Measurements from ENCODE around the gene RAB27B. TPM values are rescaled to one million over a fixed set of nuclear protein-coding genes. Genes with fewer than 3 reads are reported as not detected.

Gene RAB27B
- total RNA-seq, 1 donor from 2014 or later: 0.16 TPM

DNA sequence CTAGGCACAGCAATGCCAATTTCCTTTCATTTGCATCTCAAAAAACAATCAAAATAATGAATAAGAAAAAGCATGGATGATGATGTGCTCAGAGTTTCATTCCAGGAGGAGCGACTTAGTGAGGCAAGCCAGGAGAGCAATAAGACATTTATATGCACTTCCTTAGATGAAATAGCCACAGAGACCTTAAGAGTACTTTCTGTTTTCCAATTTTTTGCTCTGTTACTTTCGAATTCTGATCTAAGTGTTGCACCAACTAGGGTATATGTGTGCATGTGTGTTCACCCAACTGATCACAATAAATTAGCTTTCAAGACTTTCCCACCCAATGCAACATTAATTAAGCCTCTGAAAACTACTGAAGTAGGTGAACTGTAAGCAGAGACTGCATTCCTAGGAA is 709 bp downstream of the RAB27B start:
- TF ChIP-seq, protein P1, sequence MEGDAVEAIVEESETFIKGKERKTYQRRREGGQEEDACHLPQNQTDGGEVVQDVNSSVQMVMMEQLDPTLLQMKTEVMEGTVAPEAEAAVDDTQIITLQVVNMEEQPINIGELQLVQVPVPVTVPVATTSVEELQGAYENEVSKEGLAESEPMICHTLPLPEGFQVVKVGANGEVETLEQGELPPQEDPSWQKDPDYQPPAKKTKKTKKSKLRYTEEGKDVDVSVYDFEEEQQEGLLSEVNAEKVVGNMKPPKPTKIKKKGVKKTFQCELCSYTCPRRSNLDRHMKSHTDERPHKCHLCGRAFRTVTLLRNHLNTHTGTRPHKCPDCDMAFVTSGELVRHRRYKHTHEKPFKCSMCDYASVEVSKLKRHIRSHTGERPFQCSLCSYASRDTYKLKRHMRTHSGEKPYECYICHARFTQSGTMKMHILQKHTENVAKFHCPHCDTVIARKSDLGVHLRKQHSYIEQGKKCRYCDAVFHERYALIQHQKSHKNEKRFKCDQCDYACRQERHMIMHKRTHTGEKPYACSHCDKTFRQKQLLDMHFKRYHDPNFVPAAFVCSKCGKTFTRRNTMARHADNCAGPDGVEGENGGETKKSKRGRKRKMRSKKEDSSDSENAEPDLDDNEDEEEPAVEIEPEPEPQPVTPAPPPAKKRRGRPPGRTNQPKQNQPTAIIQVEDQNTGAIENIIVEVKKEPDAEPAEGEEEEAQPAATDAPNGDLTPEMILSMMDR (IDR thresholded peaks at IDR 0.05; ENCODE audit: borderline replicate concordance): no peak
- no peaks in the 10 kb centered on the region for H3K36me3 ChIP-seq
- H3K4me1 ChIP-seq: peaks cover 12% of the 10 kb centered on the region
- intact Hi-C loops (cut with micrococcal nuclease): no loop called here
- no peaks in the 10 kb centered on the region for H3K9me3 ChIP-seq (replicated peaks)
- peaks cover 33% of the 10 kb centered on the region for H3K27me3 ChIP-seq (ENCODE audit: low read depth)
- peak overlapping the region; percentile 62 for H3K4me3 ChIP-seq
- no peak overlapping the region for H3K27ac ChIP-seq (replicated peaks)
- DNase-seq: no peak

DNA sequence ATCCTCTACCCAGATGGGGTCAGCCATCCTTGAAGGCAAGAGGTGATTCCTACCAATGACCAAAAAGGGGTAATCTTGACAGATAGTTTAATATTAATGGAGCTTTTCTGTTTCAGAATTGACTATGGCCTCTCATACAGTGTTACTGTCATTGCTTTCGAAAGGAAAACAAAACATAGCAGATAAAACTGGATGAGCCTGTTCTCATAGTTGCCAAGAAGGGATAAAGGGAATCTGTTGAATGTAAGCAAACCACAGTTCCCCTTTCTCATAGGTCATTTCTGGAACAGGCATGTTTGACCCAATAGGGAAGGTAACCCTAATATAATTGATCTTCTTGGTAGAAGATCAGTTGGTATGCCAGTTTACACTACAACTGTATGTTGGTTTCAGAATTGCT is 1.6 kb downstream of the RAB27B start:
- Histone ChIP-seq H3K27me3 (ENCODE audit: low read depth) (peaks cover 33% of the 10 kb centered on the region), H3K9me3 (replicated peaks) (no peaks in the 10 kb centered on the region), H3K36me3 (no peaks in the 10 kb centered on the region), H3K4me3 (no peak overlapping the region), H3K27ac (replicated peaks) (no peak overlapping the region), H3K4me1 (peaks cover 12% of the 10 kb centered on the region)
- TF ChIP-seq, protein P1 (IDR thresholded peaks at IDR 0.05; ENCODE audit: borderline replicate concordance): no peak
- intact Hi-C loops (cut with micrococcal nuclease): no loop called here
- no peak for DNase-seq

DNA sequence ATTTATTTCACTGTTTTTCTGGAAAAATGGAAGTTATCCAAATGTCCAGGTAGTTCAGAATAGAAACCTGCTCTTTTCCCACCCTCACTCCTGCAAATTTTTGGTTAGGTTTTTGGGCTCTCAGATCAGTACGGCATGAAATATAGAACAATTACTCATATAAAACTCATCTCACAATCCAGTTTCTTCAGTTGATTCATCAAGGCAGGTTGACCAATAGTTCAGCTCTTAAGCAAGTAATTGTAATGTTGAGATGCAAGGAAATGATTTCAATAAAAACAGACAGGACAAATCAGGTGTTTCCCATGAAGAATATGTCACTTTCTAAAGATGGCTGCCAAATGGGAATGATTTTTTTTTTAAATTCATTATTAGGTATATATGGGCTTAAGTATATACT is 2.0 kb downstream of the RAB27B start:
- Histone ChIP-seq H3K4me1 (peaks cover 12% of the 10 kb centered on the region), H3K27me3 (ENCODE audit: low read depth) (peaks cover 33% of the 10 kb centered on the region), H3K27ac (replicated peaks) (no peak overlapping the region), H3K9me3 (replicated peaks) (no peaks in the 10 kb centered on the region), H3K36me3 (no peaks in the 10 kb centered on the region), H3K4me3 (no peak overlapping the region)
- intact Hi-C loops (cut with micrococcal nuclease): no loop called here
- no peak for DNase-seq
- TF ChIP-seq, protein P1 (IDR thresholded peaks at IDR 0.05; ENCODE audit: borderline replicate concordance): no peak

DNA sequence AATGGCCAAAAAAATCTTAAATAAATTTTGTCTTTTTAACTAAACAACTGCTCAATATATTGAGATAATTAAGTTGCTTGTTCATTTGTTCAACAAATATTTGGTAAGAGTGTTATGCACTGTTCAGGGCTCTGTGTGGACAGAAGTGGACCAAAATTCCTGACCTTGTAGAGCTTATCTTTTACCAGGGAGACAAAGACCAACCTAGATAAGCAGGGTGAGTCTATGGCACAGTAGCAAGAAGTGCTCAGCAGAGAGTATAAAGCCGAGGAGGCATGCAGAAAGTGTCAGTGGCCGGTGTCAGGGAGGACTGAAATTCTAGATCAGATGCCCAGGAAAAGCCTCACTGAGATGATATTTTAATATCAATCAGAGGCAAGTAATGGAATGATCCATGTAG is 2.6 kb downstream of the RAB27B start:
- H3K4me3 ChIP-seq: no peak overlapping the region
- intact Hi-C loops (cut with micrococcal nuclease): no loop called here
- peaks cover 30% of the 10 kb centered on the region for H3K27me3 ChIP-seq (ENCODE audit: low read depth)
- no peak for DNase-seq
- TF ChIP-seq, protein P1 (IDR thresholded peaks at IDR 0.05; ENCODE audit: borderline replicate concordance): no peak
- H3K36me3 ChIP-seq: no peaks in the 10 kb centered on the region
- no peak overlapping the region for H3K27ac ChIP-seq (replicated peaks)
- no peaks in the 10 kb centered on the region for H3K9me3 ChIP-seq (replicated peaks)
- H3K4me1 ChIP-seq: peaks cover 12% of the 10 kb centered on the region

DNA sequence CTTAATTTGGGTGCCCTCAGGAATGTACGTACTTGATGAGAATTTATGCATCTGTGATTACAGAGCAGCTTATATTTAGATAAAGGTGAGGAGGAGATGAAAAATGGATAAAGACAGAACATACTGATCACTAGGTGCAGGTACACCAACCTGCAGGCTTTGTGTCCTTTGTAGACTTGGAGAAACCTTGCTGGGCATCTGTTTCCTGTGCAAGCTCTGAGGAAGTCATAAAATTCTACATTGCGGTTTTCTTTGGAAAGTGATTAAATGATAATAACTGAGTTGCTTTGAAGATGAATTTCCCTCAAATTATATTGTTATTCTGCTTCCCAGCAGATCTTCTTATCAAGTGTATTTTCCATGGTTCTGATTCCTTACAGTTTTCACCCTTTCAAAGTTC is 7.7 kb downstream of the RAB27B start:
- Histone ChIP-seq H3K4me3 (no peak overlapping the region), H3K36me3 (no peaks in the 10 kb centered on the region), H3K27ac (replicated peaks) (no peak overlapping the region), H3K4me1 (no peaks in the 10 kb centered on the region), H3K27me3 (ENCODE audit: low read depth) (peaks cover 2% of the 10 kb centered on the region), H3K9me3 (replicated peaks) (no peaks in the 10 kb centered on the region)
- TF ChIP-seq, protein P1 (IDR thresholded peaks at IDR 0.05; ENCODE audit: borderline replicate concordance): no peak
- intact Hi-C loops (cut with micrococcal nuclease): no loop called here
- no peak for DNase-seq

DNA sequence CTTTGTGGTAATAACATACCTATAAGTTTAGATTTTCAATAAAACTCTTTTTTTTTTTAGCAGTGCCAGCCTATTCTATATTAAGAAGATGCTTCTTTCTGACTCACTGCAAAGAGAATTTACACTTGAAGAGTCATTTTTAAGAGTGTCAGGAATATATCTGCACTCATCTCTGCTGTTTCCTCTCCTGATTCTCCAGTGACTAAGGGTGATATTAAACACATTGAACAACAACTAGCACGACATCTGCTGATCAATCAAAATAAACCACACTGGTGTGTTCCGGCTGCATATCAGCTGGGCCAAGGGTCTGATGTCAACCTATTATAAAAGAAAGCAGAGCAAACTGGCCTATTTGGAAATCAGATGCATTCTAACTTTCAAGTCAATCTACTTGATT is 15.0 kb downstream of the RAB27B start:
- Histone ChIP-seq H3K4me3 (no peak overlapping the region), H3K36me3 (no peaks in the 10 kb centered on the region), H3K27ac (replicated peaks) (no peak overlapping the region), H3K9me3 (replicated peaks) (no peaks in the 10 kb centered on the region), H3K4me1 (no peaks in the 10 kb centered on the region), H3K27me3 (ENCODE audit: low read depth) (no peaks in the 10 kb centered on the region)
- intact Hi-C loops (cut with micrococcal nuclease): no loop called here
- no peak for DNase-seq
- TF ChIP-seq, protein P1 (IDR thresholded peaks at IDR 0.05; ENCODE audit: borderline replicate concordance): no peak
